Measurements from ENCODE around the gene UBXN4.
"Not testable (repeated sequence)": the region's sequence is repeated elsewhere in the genome, so short reads cannot be mapped to it uniquely, and the experiment has no call there.

UBXN4 gene

GRCh38 chr2:135798762-135799161, 57.1 kb downstream of the UBXN4 start:
- no peaks in the 10 kb centered on the region for H3K27me3 ChIP-seq (ENCODE audit: control insufficient read depth in 5 of 5, insufficient read depth in 4 of 5, low read length in 5 of 5)
- H3K27ac ChIP-seq (ENCODE audit: low read depth, low read length), result no peak overlapping the region
- peaks cover 0 to 11% (median 7%) of the 10 kb centered on the region in 5 donors for H3K4me1 ChIP-seq (ENCODE audit: control insufficient read depth in 5 of 5, insufficient read depth in 5 of 5, low read length in 5 of 5)
- no peaks in the 10 kb centered on the region for H3K36me3 ChIP-seq (ENCODE audit: control insufficient read depth in 5 of 5, insufficient read depth in 5 of 5, low read length in 5 of 5)
- H3K4me3 ChIP-seq (ENCODE audit: low read depth in 1 of 5, low read length in 5 of 5), result no peak overlapping the region
- H3K9ac ChIP-seq (ENCODE audit: low read length in 5 of 5), result no peak overlapping the region
- peaks cover 0 to 13% (median 4%) of the 10 kb centered on the region in 5 donors for H3K9me3 ChIP-seq (ENCODE audit: control insufficient read depth in 5 of 5, low read length in 5 of 5)

GRCh38 chr2:135799738-135800137, 58.1 kb downstream of the UBXN4 start:
- Histone ChIP-seq H3K36me3 (ENCODE audit: control insufficient read depth in 5 of 5, insufficient read depth in 5 of 5, low read length in 5 of 5) (no peaks in the 10 kb centered on the region), H3K27me3 (ENCODE audit: control insufficient read depth in 5 of 5, insufficient read depth in 4 of 5, low read length in 5 of 5) (no peaks in the 10 kb centered on the region), H3K9me3 (ENCODE audit: control insufficient read depth in 5 of 5, low read length in 5 of 5) (peaks cover 0 to 13% (median 4%) of the 10 kb centered on the region in 5 donors), H3K4me3 (ENCODE audit: low read depth in 1 of 5, low read length in 5 of 5) (no peak overlapping the region), H3K9ac (ENCODE audit: low read length in 5 of 5) (no peak overlapping the region), H3K4me1 (ENCODE audit: control insufficient read depth in 5 of 5, insufficient read depth in 5 of 5, low read length in 5 of 5) (peaks cover 0 to 7% (median 6%) of the 10 kb centered on the region in 5 donors), H3K27ac (ENCODE audit: low read depth, low read length) (no peak overlapping the region)

- Histone ChIP-seq H3K4me3 (ENCODE audit: low read depth in 1 of 5, low read length in 5 of 5) (no peak overlapping the region), H3K36me3 (ENCODE audit: control insufficient read depth in 5 of 5, insufficient read depth in 5 of 5, low read length in 5 of 5) (no peaks in the 10 kb centered on the region), H3K4me1 (ENCODE audit: control insufficient read depth in 5 of 5, insufficient read depth in 5 of 5, low read length in 5 of 5) (peaks cover 0 to 7% (median 5%) of the 10 kb centered on the region in 5 donors), H3K9me3 (ENCODE audit: control insufficient read depth in 5 of 5, low read length in 5 of 5) (peaks cover 0 to 13% (median 4%) of the 10 kb centered on the region in 5 donors), H3K9ac (ENCODE audit: low read length in 5 of 5) (no peak overlapping the region), H3K27me3 (ENCODE audit: control insufficient read depth in 5 of 5, insufficient read depth in 4 of 5, low read length in 5 of 5) (no peaks in the 10 kb centered on the region), H3K27ac (ENCODE audit: low read depth, low read length) (no peak overlapping the region)
These were observed 59.1 kb downstream of the UBXN4 start for GRCh38 chr2:135800513-135801460.

- peaks cover 0 to 13% (median 4%) of the 10 kb centered on the region in 5 donors for H3K9me3 ChIP-seq (ENCODE audit: control insufficient read depth in 5 of 5, low read length in 5 of 5)
- H3K4me3 ChIP-seq (ENCODE audit: low read depth in 1 of 5, low read length in 5 of 5), result no peak overlapping the region
- no peaks in the 10 kb centered on the region for H3K27me3 ChIP-seq (ENCODE audit: control insufficient read depth in 5 of 5, insufficient read depth in 4 of 5, low read length in 5 of 5)
- no peak overlapping the region for H3K9ac ChIP-seq (ENCODE audit: low read length in 5 of 5)
- no peak overlapping the region for H3K27ac ChIP-seq (ENCODE audit: low read depth, low read length)
- H3K4me1 ChIP-seq (ENCODE audit: control insufficient read depth in 5 of 5, insufficient read depth in 5 of 5, low read length in 5 of 5), result peaks cover 0 to 7% (median 3%) of the 10 kb centered on the region in 5 donors
- no peaks in the 10 kb centered on the region for H3K36me3 ChIP-seq (ENCODE audit: control insufficient read depth in 5 of 5, insufficient read depth in 5 of 5, low read length in 5 of 5)
These were observed 60.7 kb downstream of the UBXN4 start for GRCh38 chr2:135802350-135802749.

- Histone ChIP-seq H3K27me3 (ENCODE audit: control insufficient read depth in 5 of 5, insufficient read depth in 4 of 5, low read length in 5 of 5) (no peaks in the 10 kb centered on the region), H3K36me3 (ENCODE audit: control insufficient read depth in 5 of 5, insufficient read depth in 5 of 5, low read length in 5 of 5) (no peaks in the 10 kb centered on the region), H3K9me3 (ENCODE audit: control insufficient read depth in 5 of 5, low read length in 5 of 5) (peaks cover 0 to 13% (median 4%) of the 10 kb centered on the region in 5 donors), H3K4me3 (ENCODE audit: low read depth in 1 of 5, low read length in 5 of 5) (no peak overlapping the region), H3K27ac (ENCODE audit: low read depth, low read length) (no peak overlapping the region), H3K9ac (ENCODE audit: low read length in 5 of 5) (no peak overlapping the region), H3K4me1 (ENCODE audit: control insufficient read depth in 5 of 5, insufficient read depth in 5 of 5, low read length in 5 of 5) (peaks cover 0 to 4% (median 0%) of the 10 kb centered on the region in 5 donors)
These were observed 61.6 kb downstream of the UBXN4 start for GRCh38 chr2:135803278-135803677.

- H3K4me1 ChIP-seq (ENCODE audit: control insufficient read depth in 5 of 5, insufficient read depth in 5 of 5, low read length in 5 of 5); H3K27ac ChIP-seq (ENCODE audit: low read depth, low read length); H3K9ac ChIP-seq (ENCODE audit: low read length in 5 of 5); H3K27me3 ChIP-seq (ENCODE audit: control insufficient read depth in 5 of 5, insufficient read depth in 4 of 5, low read length in 5 of 5); H3K9me3 ChIP-seq (ENCODE audit: control insufficient read depth in 5 of 5, low read length in 5 of 5); H3K36me3 ChIP-seq (ENCODE audit: control insufficient read depth in 5 of 5, insufficient read depth in 5 of 5, low read length in 5 of 5); H3K4me3 ChIP-seq (ENCODE audit: low read depth in 1 of 5, low read length in 5 of 5): not testable (repeated sequence)
These were observed 66.2 kb downstream of the UBXN4 start for GRCh38 chr2:135807874-135808273.

GRCh38 chr2:135812907-135813511, 71.4 kb downstream of the UBXN4 start:
- Histone ChIP-seq H3K27me3 (ENCODE audit: control insufficient read depth in 5 of 5, insufficient read depth in 4 of 5, low read length in 5 of 5) (no peaks in the 10 kb centered on the region), H3K9ac (ENCODE audit: low read length in 5 of 5) (no peak overlapping the region), H3K9me3 (ENCODE audit: control insufficient read depth in 5 of 5, low read length in 5 of 5) (peaks cover 0 to 3% (median 0%) of the 10 kb centered on the region in 5 donors), H3K4me1 (ENCODE audit: control insufficient read depth in 5 of 5, insufficient read depth in 5 of 5, low read length in 5 of 5) (no peaks in the 10 kb centered on the region), H3K4me3 (ENCODE audit: low read depth in 1 of 5, low read length in 5 of 5) (no peak overlapping the region), H3K27ac (ENCODE audit: low read depth, low read length) (no peak overlapping the region), H3K36me3 (ENCODE audit: control insufficient read depth in 5 of 5, insufficient read depth in 5 of 5, low read length in 5 of 5) (no peaks in the 10 kb centered on the region)

- Histone ChIP-seq H3K9me3 (ENCODE audit: control insufficient read depth in 5 of 5, low read length in 5 of 5) (peaks cover 0 to 6% (median 0%) of the 10 kb centered on the region in 5 donors), H3K4me1 (ENCODE audit: control insufficient read depth in 5 of 5, insufficient read depth in 5 of 5, low read length in 5 of 5) (no peaks in the 10 kb centered on the region)
These were observed 73.6 kb downstream of the UBXN4 start for GRCh38 chr2:135815269-135815668.

GRCh38 chr2:135817466-135817865, 75.8 kb downstream of the UBXN4 start:
- H3K4me3 ChIP-seq (ENCODE audit: low read depth in 1 of 5, low read length in 5 of 5), result no peak overlapping the region
- H3K27me3 ChIP-seq (ENCODE audit: control insufficient read depth in 5 of 5, insufficient read depth in 4 of 5, low read length in 5 of 5), result peaks cover 0 to 4% (median 0%) of the 10 kb centered on the region in 5 donors
- no peaks in the 10 kb centered on the region for H3K4me1 ChIP-seq (ENCODE audit: control insufficient read depth in 5 of 5, insufficient read depth in 5 of 5, low read length in 5 of 5)
- H3K9me3 ChIP-seq (ENCODE audit: control insufficient read depth in 5 of 5, low read length in 5 of 5), result peaks cover 0 to 6% (median under 1%) of the 10 kb centered on the region in 5 donors
- no peak overlapping the region for H3K9ac ChIP-seq (ENCODE audit: low read length in 5 of 5)
- no peaks in the 10 kb centered on the region for H3K36me3 ChIP-seq (ENCODE audit: control insufficient read depth in 5 of 5, insufficient read depth in 5 of 5, low read length in 5 of 5)
- H3K27ac ChIP-seq (ENCODE audit: low read depth, low read length), result no peak overlapping the region

More at GRCh38 chr2:135815269-135815668, 73.6 kb downstream of the UBXN4 start:
- H3K36me3 ChIP-seq (ENCODE audit: control insufficient read depth in 5 of 5, insufficient read depth in 5 of 5, low read length in 5 of 5), result no peaks in the 10 kb centered on the region
- H3K27ac ChIP-seq (ENCODE audit: low read depth, low read length), result no peak overlapping the region
- no peak overlapping the region for H3K9ac ChIP-seq (ENCODE audit: low read length in 5 of 5)
- peaks cover 0 to 2% (median 0%) of the 10 kb centered on the region in 5 donors for H3K27me3 ChIP-seq (ENCODE audit: control insufficient read depth in 5 of 5, insufficient read depth in 4 of 5, low read length in 5 of 5)
- H3K4me3 ChIP-seq (ENCODE audit: low read depth in 1 of 5, low read length in 5 of 5), result no peak overlapping the region

GRCh38 chr2:135817951-135818350, 76.3 kb downstream of the UBXN4 start:
- Histone ChIP-seq H3K4me3 (ENCODE audit: low read depth in 1 of 5, low read length in 5 of 5) (no peak overlapping the region), H3K36me3 (ENCODE audit: control insufficient read depth in 5 of 5, insufficient read depth in 5 of 5, low read length in 5 of 5) (no peaks in the 10 kb centered on the region), H3K27me3 (ENCODE audit: control insufficient read depth in 5 of 5, insufficient read depth in 4 of 5, low read length in 5 of 5) (peaks cover 0 to 4% (median 0%) of the 10 kb centered on the region in 5 donors), H3K9ac (ENCODE audit: low read length in 5 of 5) (no peak overlapping the region), H3K9me3 (ENCODE audit: control insufficient read depth in 5 of 5, low read length in 5 of 5) (peaks cover 0 to 8% (median 5%) of the 10 kb centered on the region in 5 donors), H3K4me1 (ENCODE audit: control insufficient read depth in 5 of 5, insufficient read depth in 5 of 5, low read length in 5 of 5) (no peaks in the 10 kb centered on the region), H3K27ac (ENCODE audit: low read depth, low read length) (no peak overlapping the region)
